Measurements from ENCODE around the gene CORO1C.
"Not testable (repeated sequence)": the region's sequence is repeated elsewhere in the genome, so short reads cannot be mapped to it uniquely, and the experiment has no call there.

Gene CORO1C

DNA sequence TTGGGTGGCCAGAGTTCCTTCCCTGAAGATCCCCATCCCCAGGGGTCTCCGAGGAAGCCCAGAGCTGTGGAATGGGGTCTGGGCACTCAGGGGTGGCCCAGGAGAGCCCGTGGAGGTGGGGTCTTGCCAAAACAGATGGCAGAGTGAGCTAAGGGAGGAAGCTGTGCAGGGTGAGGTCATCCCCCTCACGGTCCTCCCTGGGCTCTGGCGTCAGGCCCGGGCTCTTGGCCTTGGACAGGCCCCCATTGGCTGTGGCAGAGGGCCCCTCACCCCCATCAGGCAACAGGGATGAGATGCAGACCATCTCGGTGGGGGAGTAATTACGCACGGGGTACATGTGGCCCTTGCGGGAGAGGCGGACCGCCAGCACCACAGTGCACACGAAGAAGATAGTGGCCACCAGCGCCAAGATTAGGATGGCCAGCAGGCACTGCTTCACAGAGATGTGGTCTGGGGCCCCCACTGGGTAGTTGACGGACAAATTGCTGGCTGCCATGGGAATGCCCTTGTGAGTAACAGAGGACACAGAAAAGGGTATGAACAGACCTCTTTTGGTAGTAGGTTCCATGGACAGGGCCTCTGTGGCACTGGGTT, 108.3 kb downstream of the CORO1C start:
- DNase-seq (ENCODE audit: low read depth) = no peak
- TF ChIP-seq, protein P1, sequence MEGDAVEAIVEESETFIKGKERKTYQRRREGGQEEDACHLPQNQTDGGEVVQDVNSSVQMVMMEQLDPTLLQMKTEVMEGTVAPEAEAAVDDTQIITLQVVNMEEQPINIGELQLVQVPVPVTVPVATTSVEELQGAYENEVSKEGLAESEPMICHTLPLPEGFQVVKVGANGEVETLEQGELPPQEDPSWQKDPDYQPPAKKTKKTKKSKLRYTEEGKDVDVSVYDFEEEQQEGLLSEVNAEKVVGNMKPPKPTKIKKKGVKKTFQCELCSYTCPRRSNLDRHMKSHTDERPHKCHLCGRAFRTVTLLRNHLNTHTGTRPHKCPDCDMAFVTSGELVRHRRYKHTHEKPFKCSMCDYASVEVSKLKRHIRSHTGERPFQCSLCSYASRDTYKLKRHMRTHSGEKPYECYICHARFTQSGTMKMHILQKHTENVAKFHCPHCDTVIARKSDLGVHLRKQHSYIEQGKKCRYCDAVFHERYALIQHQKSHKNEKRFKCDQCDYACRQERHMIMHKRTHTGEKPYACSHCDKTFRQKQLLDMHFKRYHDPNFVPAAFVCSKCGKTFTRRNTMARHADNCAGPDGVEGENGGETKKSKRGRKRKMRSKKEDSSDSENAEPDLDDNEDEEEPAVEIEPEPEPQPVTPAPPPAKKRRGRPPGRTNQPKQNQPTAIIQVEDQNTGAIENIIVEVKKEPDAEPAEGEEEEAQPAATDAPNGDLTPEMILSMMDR (IDR thresholded peaks at IDR 0.05; ENCODE audit: control insufficient read depth, extremely low read depth, insufficient read depth) = no peak
- no peak overlapping the region for H3K4me3 ChIP-seq (ENCODE audit: low read depth, low read length)

DNA sequence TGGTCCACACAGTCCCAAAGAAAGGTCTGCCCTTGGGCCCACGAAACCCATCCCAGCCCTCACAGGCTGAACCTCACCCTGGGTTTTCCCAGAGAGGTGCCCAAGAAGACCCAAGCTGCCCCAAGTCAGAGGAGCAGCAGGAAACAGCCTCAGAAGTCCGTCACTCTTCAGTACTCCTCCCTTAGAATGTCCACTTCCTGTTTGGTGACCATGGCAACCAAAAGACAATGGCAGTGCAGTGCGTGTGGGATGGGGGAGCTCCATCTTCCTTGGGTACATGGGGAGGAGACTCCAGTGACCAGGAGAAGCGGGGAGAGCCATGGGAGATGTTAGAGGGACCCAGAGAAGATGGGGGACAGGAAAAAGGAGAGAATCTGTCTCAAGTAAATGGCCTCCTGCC, 108.9 kb downstream of the CORO1C start:
- TF ChIP-seq, protein P1 (IDR thresholded peaks at IDR 0.05; ENCODE audit: control insufficient read depth, extremely low read depth, insufficient read depth) = no peak
- no peak for DNase-seq (ENCODE audit: low read depth)
- no peak overlapping the region for H3K4me3 ChIP-seq (ENCODE audit: low read depth, low read length)

DNA sequence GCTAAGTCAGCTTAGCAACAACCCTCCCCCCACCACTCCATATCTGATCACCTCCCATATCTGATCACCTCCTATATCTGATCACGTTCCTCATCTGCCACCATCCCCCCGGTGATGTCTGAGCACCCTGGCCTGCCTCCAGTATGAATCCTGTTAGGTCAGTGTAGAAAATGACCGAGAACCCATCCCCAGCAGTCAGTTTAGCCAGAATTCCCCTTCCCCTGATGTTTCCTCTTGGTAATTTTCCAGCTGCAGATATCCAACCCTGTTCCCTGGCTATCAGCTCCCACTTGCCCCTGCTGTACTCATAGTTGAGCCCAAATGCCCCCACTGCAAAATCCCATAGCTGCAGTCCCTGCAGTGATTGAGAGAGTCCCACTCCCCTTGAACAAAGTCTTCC, 110.2 kb downstream of the CORO1C start:
- no peak for DNase-seq (ENCODE audit: low read depth)
- H3K4me3 ChIP-seq (ENCODE audit: low read depth, low read length) = no peak overlapping the region
- TF ChIP-seq, protein P1 (IDR thresholded peaks at IDR 0.05; ENCODE audit: control insufficient read depth, extremely low read depth, insufficient read depth) = no peak

DNA sequence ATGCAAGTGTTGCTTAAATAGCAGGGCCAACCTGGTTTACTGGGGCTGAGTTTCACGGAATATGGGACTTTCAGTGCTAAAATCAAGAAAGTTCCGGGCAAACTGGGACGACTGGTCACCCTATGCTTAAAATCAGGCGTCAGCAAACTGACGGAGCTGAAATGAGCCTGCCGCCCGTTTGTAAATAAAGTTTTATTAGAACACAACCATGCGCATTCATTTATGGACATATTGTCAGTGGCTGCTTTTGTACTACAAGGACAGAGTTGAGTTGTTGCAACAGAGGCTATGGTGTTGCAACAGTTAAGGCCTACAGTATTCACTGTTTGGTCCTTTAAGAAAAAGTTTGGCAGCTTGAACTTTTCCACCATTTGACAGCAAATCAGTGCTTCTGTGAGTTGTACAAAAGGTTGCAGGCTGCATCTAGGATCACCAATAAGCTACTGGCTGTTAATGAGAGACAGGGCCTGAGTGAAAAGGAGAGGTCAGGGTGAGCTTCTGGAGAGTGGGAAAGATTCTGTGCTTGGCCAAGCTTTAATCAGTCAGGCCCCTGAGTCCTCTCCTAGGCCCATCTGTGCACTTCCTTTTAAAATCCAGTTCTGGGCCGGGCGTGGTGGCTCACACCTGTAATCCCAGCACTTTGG, 111.0 kb downstream of the CORO1C start:
- DNase-seq (ENCODE audit: low read depth) = no peak
- TF ChIP-seq, protein P1 (IDR thresholded peaks at IDR 0.05; ENCODE audit: control insufficient read depth, extremely low read depth, insufficient read depth) = no peak
- H3K4me3 ChIP-seq (ENCODE audit: low read depth, low read length) = no peak overlapping the region

DNA sequence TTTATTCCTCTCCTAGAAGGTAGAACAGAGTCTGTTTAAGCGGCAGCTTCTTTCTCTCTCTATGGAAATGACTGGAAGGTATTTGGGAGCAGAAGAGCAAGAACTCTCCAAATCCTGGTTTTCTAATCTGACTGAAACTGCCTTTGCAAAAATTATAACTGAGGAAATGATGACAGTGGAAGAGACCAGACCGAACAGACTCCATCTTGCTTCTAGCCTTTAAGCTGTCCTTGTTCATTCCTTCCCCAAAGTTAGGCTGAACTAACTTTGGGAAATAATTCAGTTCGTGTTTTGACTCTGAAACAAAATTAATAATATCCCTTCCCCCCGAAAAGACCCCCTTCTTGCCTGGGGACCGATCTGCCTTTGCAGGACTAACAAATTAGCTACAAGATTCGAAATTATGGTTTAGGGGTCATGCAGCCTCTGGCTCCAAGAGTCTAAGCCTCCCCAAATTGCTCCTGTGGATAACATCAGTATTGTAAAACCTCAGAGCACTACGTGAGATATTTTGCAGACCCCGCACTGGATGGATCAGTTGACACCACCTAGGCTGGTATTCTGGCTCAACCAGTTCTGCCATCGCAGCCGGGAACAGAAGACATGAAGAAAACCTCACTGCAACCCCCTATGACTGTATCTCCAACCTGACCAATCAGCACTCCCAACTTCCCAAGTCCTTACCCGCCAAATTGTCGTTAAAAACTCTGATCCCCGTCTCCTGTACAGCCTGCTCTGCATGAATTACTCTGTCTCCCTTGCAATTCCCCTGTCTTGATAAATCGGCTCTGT, 111.8 kb downstream of the CORO1C start:
- DNase-seq (ENCODE audit: low read depth) = no peak
- TF ChIP-seq, protein P1 (IDR thresholded peaks at IDR 0.05; ENCODE audit: control insufficient read depth, extremely low read depth, insufficient read depth) = no peak

DNA sequence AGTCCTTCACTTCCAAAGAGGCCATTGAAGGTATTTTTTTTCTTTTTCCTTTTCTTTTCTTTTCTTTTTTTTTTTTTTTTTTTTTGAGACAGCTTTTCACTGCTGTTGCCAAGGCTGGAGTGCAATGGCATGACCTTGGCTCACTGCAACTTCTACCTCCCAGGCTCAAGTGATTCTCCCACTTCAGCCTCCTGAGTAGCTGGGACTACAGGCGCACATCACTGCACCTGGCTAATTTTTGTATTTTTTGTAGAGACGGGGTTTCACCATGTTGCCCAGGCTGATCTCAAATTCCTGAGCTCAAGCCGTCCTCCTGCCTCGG, 112.4 kb downstream of the CORO1C start:
- DNase-seq (ENCODE audit: low read depth); H3K4me3 ChIP-seq (ENCODE audit: low read depth, low read length): not testable (repeated sequence)

More for the DNA sequence above, 111.8 kb downstream of the CORO1C start:
- no peak overlapping the region for H3K4me3 ChIP-seq (ENCODE audit: low read depth, low read length)

DNA sequence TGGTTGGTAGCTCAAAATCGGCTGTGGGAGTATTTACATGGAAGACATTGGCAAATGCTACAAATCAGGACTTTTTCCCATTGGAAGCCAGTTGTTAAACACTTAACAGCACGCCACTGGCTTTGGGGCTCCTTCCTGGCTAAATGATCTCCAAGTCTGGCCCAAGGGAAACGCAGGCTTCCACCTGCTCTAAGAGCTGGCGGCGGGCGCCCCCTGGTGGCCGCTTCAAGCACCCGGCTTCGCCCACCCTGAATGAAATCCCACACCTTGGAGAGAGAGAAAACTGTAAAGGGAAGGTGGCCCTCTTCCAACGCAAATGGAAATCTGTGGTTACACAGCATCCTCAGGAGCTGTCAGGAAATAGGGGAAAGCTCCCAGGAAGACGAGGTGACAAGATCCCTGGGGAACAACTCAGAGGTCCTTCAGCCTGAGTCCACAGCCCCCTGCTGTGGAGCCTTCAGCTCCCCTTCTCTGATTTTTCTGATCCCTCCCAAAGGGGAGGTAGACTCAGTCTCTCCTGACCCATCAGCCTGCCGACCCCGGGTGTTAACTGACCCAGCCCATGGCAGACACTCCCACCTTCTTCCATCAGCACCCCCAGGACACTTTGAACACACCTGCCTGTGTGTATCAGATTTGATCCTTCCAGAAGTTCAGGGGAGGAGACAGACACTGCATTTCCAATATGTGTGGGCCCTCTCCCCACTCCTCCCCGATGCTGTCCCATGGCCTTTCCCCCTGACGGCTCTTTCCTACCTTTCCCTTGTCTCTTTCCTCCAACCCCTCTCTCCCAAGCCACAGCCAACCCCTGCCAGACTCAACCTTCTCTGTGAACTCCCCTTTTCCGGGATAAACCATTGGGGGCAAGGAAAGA, 113.0 kb downstream of the CORO1C start:
- peak; percentile 23 for DNase-seq (ENCODE audit: low read depth)
- TF ChIP-seq, protein P1 (IDR thresholded peaks at IDR 0.05; ENCODE audit: control insufficient read depth, extremely low read depth, insufficient read depth) = peak; percentile 81
- no peak overlapping the region for H3K4me3 ChIP-seq (ENCODE audit: low read depth, low read length)

All from LNCaP clone FGC (cell line).